Measurements from ENCODE around the gene HOXD3. TPM values are rescaled to one million over a fixed set of nuclear protein-coding genes. Genes with fewer than 3 reads are reported as not detected.

HOXD3 gene
- total and polyA plus RNA-seq, 4 donors: not detected

DNA sequence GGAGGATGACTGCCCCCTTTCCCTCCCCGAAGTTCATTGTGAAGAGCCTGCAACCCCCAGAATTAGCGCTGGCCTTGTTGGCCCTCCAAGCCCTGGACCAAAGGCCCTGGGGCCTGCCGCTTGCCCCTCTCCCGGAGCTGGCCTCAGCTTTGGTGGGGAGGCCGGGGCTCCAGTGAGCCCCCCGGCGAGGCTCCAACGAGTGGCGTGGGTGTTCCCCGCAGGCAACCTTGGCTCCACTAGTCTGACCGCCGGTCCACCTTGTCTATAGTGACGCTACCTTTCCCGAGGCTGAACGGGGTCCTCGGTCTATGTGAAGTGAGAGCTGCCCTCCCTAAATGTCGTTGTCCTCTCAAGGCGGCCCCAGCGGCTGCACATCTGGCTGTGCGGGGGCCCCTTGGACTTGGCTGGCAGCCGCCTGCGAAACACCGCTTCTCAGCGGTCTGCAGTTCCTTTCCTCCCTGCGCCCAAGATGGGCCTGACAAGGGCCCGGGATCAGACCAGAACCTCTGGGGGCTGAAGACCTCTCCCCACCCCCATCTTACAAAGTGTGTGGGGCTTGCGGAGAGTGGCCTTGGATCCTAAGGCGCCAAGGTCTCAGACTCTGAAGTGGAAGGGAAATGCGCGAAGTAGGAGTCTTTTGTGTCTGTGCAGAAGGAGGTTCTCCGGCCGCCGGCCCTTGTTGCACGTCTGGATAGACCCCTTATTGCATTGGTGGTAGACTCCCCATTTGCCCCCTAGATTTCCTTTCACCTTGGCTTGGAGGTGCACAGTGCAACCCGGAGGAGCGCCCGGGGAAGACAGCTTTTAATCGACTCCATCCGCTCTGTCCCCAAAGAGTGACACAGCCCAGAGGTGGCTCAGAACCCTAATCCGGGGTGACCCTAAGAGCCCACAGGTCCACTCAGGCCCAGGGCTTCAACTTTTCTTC lies 44.5 kb upstream of the HOXD3 start:
- peaks cover 15 to 46% (median 40%) of the 10 kb centered on the region in 4 donors for H3K27me3 ChIP-seq (ENCODE audit: control insufficient read depth in 4 of 4, insufficient read depth in 4 of 4, low read length in 3 of 4)
- peaks cover 0 to 3% (median 3%) of the 10 kb centered on the region in 4 donors for H3K4me1 ChIP-seq (ENCODE audit: control insufficient read depth in 4 of 4, insufficient read depth in 4 of 4, low read length in 3 of 4)
- no peak overlapping the region for H3K4me3 ChIP-seq (ENCODE audit: low read depth in 1 of 3, low read length in 3 of 3)
- peaks cover 0 to 2% (median under 1%) of the 10 kb centered on the region in 4 donors for H3K9me3 ChIP-seq (ENCODE audit: control insufficient read depth in 4 of 4, low read length in 3 of 4)
- WGBS: 16% methylated on average over 40 of the region's 40 CpGs
- H3K36me3 ChIP-seq (ENCODE audit: control insufficient read depth in 4 of 4, insufficient read depth in 3 of 4, low read depth in 1 of 4, low read length in 3 of 4): no peaks in the 10 kb centered on the region
- DNase-seq (ENCODE audit: low spot score): no peak
- TF ChIP-seq RXRA (IDR thresholded peaks at IDR 0.05): no peak
- H3K9ac ChIP-seq (ENCODE audit: low read depth in 1 of 2, low read length in 2 of 2): no peak overlapping the region
- no peak overlapping the region for H3K27ac ChIP-seq (ENCODE audit: low read depth in 1 of 2, low read length in 2 of 2)

DNA sequence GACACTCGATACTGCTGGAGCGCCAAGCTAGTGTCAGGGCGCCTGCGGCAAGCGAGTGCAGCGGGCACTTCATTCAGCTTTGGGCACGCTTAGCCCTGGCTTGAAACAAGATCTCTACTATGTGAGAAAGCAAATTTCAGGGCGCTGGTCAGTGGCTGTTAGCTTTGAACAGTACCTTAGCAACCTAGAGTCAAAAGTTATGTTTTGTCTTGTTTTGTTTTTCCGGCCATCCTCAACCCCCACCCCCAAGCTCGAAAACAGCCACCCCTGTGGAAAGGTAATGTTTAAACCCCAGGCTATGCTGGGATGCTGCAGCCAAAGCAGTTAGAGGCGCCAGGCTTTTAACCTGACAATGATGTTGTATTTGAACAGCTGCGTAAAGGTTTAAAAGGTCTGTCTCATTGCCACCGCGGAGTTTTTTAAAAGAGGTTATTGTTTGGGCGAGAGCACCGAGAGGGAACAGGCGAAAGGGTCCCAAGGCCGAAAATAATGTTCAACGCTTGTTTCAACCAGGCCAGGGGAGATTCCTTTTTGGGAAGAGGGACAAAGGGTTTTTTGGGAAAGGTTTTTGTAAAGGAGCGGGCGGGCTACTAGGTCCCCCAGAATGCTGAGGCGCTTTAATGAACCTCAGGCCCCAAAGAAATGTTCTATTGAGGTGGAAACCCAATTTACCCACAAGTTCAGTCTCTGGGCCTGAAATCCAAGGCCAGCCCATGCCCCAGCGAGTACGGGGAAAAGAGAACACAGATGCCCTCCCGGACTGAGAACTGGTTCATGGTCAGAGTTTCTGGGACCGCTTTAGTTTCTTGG lies 42.8 kb upstream of the HOXD3 start:
- Histone ChIP-seq H3K27me3 (ENCODE audit: control insufficient read depth in 4 of 4, insufficient read depth in 4 of 4, low read length in 3 of 4) (peaks cover 12 to 50% (median 45%) of the 10 kb centered on the region in 4 donors), H3K27ac (ENCODE audit: low read depth in 1 of 2, low read length in 2 of 2) (no peak overlapping the region), H3K9me3 (ENCODE audit: control insufficient read depth in 4 of 4, low read length in 3 of 4) (peaks cover 0 to 5% (median under 1%) of the 10 kb centered on the region in 4 donors), H3K4me3 (ENCODE audit: low read depth in 1 of 3, low read length in 3 of 3) (no peak overlapping the region), H3K4me1 (ENCODE audit: control insufficient read depth in 4 of 4, insufficient read depth in 4 of 4, low read length in 3 of 4) (peaks cover 0 to 3% (median 0%) of the 10 kb centered on the region in 4 donors), H3K36me3 (ENCODE audit: control insufficient read depth in 4 of 4, insufficient read depth in 3 of 4, low read depth in 1 of 4, low read length in 3 of 4) (no peaks in the 10 kb centered on the region), H3K9ac (ENCODE audit: low read depth in 1 of 2, low read length in 2 of 2) (no peak overlapping the region)
- TF ChIP-seq RXRA (IDR thresholded peaks at IDR 0.05) (no peak), GABPA (IDR thresholded peaks at IDR 0.05 in 1 of 2, conservative IDR thresholded peaks at IDR 0.05 in 1 of 2) (no peak), FOXA1 (IDR thresholded peaks at IDR 0.05) (no peak), EGR1 (IDR thresholded peaks at IDR 0.05; ENCODE audit: low read depth in 2 of 2) (no peak), SP1 (IDR thresholded peaks at IDR 0.05) (no peak), RAD21 (IDR thresholded peaks at IDR 0.05) (no peak), FOXA2 (IDR thresholded peaks at IDR 0.05) (no peak), HNF4G (IDR thresholded peaks at IDR 0.05) (no peak), HNF4A (conservative IDR thresholded peaks at IDR 0.05) (no peak), JUND (IDR thresholded peaks at IDR 0.05) (no peak), NR2F2 (IDR thresholded peaks at IDR 0.05) (no peak)
- TF ChIP-seq, protein P1, sequence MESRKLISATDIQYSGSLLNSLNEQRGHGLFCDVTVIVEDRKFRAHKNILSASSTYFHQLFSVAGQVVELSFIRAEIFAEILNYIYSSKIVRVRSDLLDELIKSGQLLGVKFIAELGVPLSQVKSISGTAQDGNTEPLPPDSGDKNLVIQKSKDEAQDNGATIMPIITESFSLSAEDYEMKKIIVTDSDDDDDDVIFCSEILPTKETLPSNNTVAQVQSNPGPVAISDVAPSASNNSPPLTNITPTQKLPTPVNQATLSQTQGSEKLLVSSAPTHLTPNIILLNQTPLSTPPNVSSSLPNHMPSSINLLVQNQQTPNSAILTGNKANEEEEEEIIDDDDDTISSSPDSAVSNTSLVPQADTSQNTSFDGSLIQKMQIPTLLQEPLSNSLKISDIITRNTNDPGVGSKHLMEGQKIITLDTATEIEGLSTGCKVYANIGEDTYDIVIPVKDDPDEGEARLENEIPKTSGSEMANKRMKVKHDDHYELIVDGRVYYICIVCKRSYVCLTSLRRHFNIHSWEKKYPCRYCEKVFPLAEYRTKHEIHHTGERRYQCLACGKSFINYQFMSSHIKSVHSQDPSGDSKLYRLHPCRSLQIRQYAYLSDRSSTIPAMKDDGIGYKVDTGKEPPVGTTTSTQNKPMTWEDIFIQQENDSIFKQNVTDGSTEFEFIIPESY (IDR thresholded peaks at IDR 0.05): no peak
- TF ChIP-seq, protein P2, sequence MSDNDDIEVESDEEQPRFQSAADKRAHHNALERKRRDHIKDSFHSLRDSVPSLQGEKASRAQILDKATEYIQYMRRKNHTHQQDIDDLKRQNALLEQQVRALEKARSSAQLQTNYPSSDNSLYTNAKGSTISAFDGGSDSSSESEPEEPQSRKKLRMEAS (IDR thresholded peaks at IDR 0.05): no peak
- TF ChIP-seq, protein P3, sequence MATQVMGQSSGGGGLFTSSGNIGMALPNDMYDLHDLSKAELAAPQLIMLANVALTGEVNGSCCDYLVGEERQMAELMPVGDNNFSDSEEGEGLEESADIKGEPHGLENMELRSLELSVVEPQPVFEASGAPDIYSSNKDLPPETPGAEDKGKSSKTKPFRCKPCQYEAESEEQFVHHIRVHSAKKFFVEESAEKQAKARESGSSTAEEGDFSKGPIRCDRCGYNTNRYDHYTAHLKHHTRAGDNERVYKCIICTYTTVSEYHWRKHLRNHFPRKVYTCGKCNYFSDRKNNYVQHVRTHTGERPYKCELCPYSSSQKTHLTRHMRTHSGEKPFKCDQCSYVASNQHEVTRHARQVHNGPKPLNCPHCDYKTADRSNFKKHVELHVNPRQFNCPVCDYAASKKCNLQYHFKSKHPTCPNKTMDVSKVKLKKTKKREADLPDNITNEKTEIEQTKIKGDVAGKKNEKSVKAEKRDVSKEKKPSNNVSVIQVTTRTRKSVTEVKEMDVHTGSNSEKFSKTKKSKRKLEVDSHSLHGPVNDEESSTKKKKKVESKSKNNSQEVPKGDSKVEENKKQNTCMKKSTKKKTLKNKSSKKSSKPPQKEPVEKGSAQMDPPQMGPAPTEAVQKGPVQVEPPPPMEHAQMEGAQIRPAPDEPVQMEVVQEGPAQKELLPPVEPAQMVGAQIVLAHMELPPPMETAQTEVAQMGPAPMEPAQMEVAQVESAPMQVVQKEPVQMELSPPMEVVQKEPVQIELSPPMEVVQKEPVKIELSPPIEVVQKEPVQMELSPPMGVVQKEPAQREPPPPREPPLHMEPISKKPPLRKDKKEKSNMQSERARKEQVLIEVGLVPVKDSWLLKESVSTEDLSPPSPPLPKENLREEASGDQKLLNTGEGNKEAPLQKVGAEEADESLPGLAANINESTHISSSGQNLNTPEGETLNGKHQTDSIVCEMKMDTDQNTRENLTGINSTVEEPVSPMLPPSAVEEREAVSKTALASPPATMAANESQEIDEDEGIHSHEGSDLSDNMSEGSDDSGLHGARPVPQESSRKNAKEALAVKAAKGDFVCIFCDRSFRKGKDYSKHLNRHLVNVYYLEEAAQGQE (IDR thresholded peaks at IDR 0.05): no peak
- TF ChIP-seq, protein P4, sequence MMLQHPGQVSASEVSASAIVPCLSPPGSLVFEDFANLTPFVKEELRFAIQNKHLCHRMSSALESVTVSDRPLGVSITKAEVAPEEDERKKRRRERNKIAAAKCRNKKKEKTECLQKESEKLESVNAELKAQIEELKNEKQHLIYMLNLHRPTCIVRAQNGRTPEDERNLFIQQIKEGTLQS (IDR thresholded peaks at IDR 0.05): no peak
- TF ChIP-seq, protein P5, sequence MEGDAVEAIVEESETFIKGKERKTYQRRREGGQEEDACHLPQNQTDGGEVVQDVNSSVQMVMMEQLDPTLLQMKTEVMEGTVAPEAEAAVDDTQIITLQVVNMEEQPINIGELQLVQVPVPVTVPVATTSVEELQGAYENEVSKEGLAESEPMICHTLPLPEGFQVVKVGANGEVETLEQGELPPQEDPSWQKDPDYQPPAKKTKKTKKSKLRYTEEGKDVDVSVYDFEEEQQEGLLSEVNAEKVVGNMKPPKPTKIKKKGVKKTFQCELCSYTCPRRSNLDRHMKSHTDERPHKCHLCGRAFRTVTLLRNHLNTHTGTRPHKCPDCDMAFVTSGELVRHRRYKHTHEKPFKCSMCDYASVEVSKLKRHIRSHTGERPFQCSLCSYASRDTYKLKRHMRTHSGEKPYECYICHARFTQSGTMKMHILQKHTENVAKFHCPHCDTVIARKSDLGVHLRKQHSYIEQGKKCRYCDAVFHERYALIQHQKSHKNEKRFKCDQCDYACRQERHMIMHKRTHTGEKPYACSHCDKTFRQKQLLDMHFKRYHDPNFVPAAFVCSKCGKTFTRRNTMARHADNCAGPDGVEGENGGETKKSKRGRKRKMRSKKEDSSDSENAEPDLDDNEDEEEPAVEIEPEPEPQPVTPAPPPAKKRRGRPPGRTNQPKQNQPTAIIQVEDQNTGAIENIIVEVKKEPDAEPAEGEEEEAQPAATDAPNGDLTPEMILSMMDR (IDR thresholded peaks at IDR 0.05; ENCODE audit: low read depth, low read length, missing input control): no peak
- 9% methylated on average over 26 of the region's 26 CpGs for WGBS
- no peak for DNase-seq (ENCODE audit: low spot score)

Data from liver (tissue), 9 donors.